ENCODE measurements around the gene RNF168.
"Not testable (repeated sequence)": the region's sequence is repeated elsewhere in the genome, so short reads cannot be mapped to it uniquely, and the experiment has no call there.

RNF168 gene

GRCh38 chr3:196528639-196529233 lies 25.2 kb upstream of the RNF168 start:
- no peaks in the 10 kb centered on the region for H3K36me3 ChIP-seq
- no peaks in the 10 kb centered on the region for H3K27me3 ChIP-seq
- DNase-seq: peak; percentile 38 to 70
- intact Hi-C loops (cut with DNase I; ENCODE audit: low total_unique reads): no loop called here
- peak overlapping the region; percentile 26 to 47 for H3K4me3 ChIP-seq
- TF ChIP-seq CTCF (IDR thresholded peaks at IDR 0.05): peak; percentile 60 to 64
- H3K9me3 ChIP-seq: no peaks in the 10 kb centered on the region
- H3K27ac ChIP-seq: no peak overlapping the region
- H3K4me1 ChIP-seq: peaks cover 0 to 8% (median 2%) of the 10 kb centered on the region in 4 donors

GRCh38 chr3:196525141-196525540 lies 21.6 kb upstream of the RNF168 start:
- DNase-seq: no peak
- H3K9me3 ChIP-seq: peaks cover 0 to 9% (median 6%) of the 10 kb centered on the region in 3 donors
- H3K4me3 ChIP-seq: no peak overlapping the region
- H3K4me1 ChIP-seq: peaks cover 0 to 8% (median 2%) of the 10 kb centered on the region in 4 donors
- H3K27ac ChIP-seq: no peak overlapping the region
- intact Hi-C loops (cut with DNase I; ENCODE audit: low total_unique reads): no loop called here
- no peak for TF ChIP-seq CTCF (IDR thresholded peaks at IDR 0.05)
- no peaks in the 10 kb centered on the region for H3K27me3 ChIP-seq
- H3K36me3 ChIP-seq: no peaks in the 10 kb centered on the region

DNA sequence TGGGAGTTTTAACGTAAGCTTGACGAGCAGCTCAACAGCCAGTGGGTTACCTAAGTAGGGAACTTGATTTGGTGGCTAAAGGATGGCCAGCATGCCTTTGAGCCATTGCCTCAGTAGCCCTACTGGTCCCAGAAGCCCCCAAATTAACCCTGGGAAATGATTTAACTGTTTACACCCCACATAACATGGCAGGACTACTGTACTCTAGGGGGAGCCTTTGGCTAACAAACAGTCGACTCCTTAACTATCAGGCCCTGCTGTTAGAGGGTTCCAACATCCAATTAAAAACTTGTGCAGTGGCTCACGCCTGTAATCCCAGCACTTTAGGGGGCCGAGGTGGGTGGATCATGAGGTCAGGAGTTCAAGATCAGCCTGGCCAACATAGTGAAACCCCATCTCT lies 21.0 kb upstream of the RNF168 start:
- intact Hi-C loops (cut with DNase I; ENCODE audit: low total_unique reads): loop anchor here (5.0 kb wide), 1 partner anchor 272 kb away; no protein-coding TSS in a partner anchor
- no peak for TF ChIP-seq CTCF (IDR thresholded peaks at IDR 0.05)

GRCh38 chr3:196523841-196524240 lies 20.3 kb upstream of the RNF168 start:
- no peak overlapping the region for H3K4me3 ChIP-seq
- intact Hi-C loops (cut with DNase I; ENCODE audit: low total_unique reads): loop anchor here (5.0 kb wide), 1 partner anchor 272 kb away; no protein-coding TSS in a partner anchor
- H3K36me3 ChIP-seq: no peaks in the 10 kb centered on the region
- peaks cover 0 to 5% (median 2%) of the 10 kb centered on the region in 4 donors for H3K4me1 ChIP-seq
- no peak for TF ChIP-seq CTCF (IDR thresholded peaks at IDR 0.05)
- H3K27me3 ChIP-seq: no peaks in the 10 kb centered on the region
- H3K27ac ChIP-seq: no peak overlapping the region
- no peak for DNase-seq
- peaks cover 3 to 22% (median 19%) of the 10 kb centered on the region in 3 donors for H3K9me3 ChIP-seq

More for the DNA sequence above, 21.0 kb upstream of the RNF168 start:
- Histone ChIP-seq H3K27ac (no peak overlapping the region), H3K9me3 (peaks cover under 1 to 15% (median 12%) of the 10 kb centered on the region in 3 donors), H3K4me3 (no peak overlapping the region), H3K27me3 (no peaks in the 10 kb centered on the region), H3K36me3 (no peaks in the 10 kb centered on the region), H3K4me1 (peaks cover 0 to 8% (median 2%) of the 10 kb centered on the region in 4 donors)
- DNase-seq: no peak

DNA sequence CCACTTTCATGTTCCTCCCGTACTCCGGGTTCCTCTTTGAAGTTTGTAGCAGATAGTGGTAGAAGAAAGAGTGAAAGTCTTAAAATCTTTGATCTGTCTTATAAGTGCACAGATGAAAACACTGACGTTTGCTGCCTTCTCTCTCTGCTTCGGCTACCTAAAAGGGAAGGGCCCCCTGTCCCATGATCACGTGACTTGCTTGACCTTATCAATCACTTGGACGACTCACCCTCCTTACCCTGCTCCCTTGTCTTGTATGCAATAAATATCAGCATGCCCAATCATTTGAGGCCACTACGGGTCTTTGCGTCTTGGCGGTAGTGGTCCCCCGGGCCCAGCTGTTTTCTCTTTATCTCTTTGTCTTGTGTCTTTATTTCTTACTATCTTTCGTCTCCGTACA lies 17.7 kb upstream of the RNF168 start:
- peaks cover 3 to 30% (median 27%) of the 10 kb centered on the region in 3 donors for H3K9me3 ChIP-seq
- intact Hi-C loops (cut with DNase I; ENCODE audit: low total_unique reads): loop anchor here (5.0 kb wide), 1 partner anchor 269 kb away; no protein-coding TSS in a partner anchor
- not testable (repeated sequence) for H3K27ac ChIP-seq, DNase-seq, H3K27me3 ChIP-seq, H3K36me3 ChIP-seq, H3K4me3 ChIP-seq, H3K4me1 ChIP-seq

GRCh38 chr3:196519718-196520082 lies 16.1 kb upstream of the RNF168 start:
- Histone ChIP-seq H3K4me3 (no peak overlapping the region), H3K27ac (no peak overlapping the region), H3K36me3 (no peaks in the 10 kb centered on the region), H3K27me3 (no peaks in the 10 kb centered on the region), H3K9me3 (peaks cover 3 to 30% (median 27%) of the 10 kb centered on the region in 3 donors), H3K4me1 (no peaks in the 10 kb centered on the region)
- DNase-seq: no peak
- TF ChIP-seq CTCF (IDR thresholded peaks at IDR 0.05): no peak
- intact Hi-C loops (cut with DNase I; ENCODE audit: low total_unique reads): loop anchor here (5.0 kb wide), 1 partner anchor 267 kb away; no protein-coding TSS in a partner anchor
